MCF 10A (cell line): ENCODE measurements around the gene TPK1. TPM values are rescaled to one million over a fixed set of nuclear protein-coding genes. Genes with fewer than 3 reads are reported as not detected.
"Not testable (repeated sequence)": the region's sequence is repeated elsewhere in the genome, so short reads cannot be mapped to it uniquely, and the experiment has no call there.

ENCODE experiments used
- BruUV-seq: library from RNA; stranded (reverse); fragments of 400-500 nt; replicated peaks from 2 replicates; lab custom pipeline; 2021; lab: Mats Ljungman, UMichigan
- CTCF ChIA-PET: fragments of 300-600 bp; sonication (Branson Sonifier 250); formaldehyde crosslinking; extraction: SDS; loops from one replicate; lab custom pipeline; 2021; ENCODE audit warnings: antibody characterized with exemption, inconsistent platforms; lab: Yijun Ruan, JAX
- POLR2A ChIA-PET: fragments of 300-600, 350-650 bp; sonication (Branson Sonifier 250); formaldehyde crosslinking; extraction: SDS; loops from one replicate; lab custom pipeline; 2020; ENCODE audit warnings: antibody characterized with exemption, inconsistent platforms; lab: Yijun Ruan, JAX
- DNase-seq: peaks from one replicate; pipeline ENCODE4 v3.0.0-alpha.2; 2018; ENCODE audit not compliant: unreplicated experiment
- H3K27ac Mint-ChIP-seq: one replicate; pipeline ENCODE4 v1.8.0; 2022; ENCODE audit warnings: mild to moderate bottlenecking, low read depth, mixed read lengths; ENCODE audit not compliant: unreplicated experiment
- H3K27me3 Mint-ChIP-seq: one replicate; pipeline ENCODE4 v1.8.0; 2022; ENCODE audit warnings: mixed read lengths; ENCODE audit not compliant: insufficient read depth, unreplicated experiment
- H3K36me3 Mint-ChIP-seq: one replicate; pipeline ENCODE4 v1.8.0; 2022; ENCODE audit warnings: mild to moderate bottlenecking, moderate library complexity, mixed read lengths; ENCODE audit not compliant: insufficient read depth, unreplicated experiment
- H3K4me1 Mint-ChIP-seq: one replicate; pipeline ENCODE4 v1.8.0; 2022; ENCODE audit warnings: mixed read lengths; ENCODE audit not compliant: insufficient read depth, unreplicated experiment
- H3K4me3 Mint-ChIP-seq: one replicate; pipeline ENCODE4 v1.8.0; 2022; ENCODE audit warnings: mild to moderate bottlenecking, moderate library complexity, mixed read lengths; ENCODE audit not compliant: unreplicated experiment
- H3K9me3 Mint-ChIP-seq: one replicate; pipeline ENCODE4 v1.8.0; 2022; ENCODE audit warnings: mixed read lengths; ENCODE audit not compliant: unreplicated experiment
- intact Hi-C: fragments of 100-400 bp; cut with micrococcal nuclease; formaldehyde crosslinking; loops from 2 replicates; pipeline ENCODE4 v1.14.1; 2022
- total RNA-seq: library from RNA; stranded (reverse); gene quantifications from 2 replicates; pipeline ENCODE4 v1.2.3, GENCODE V29; 2022
- TF ChIP-seq, protein P1 (sequence below): fragments of 200-600 bp; IDR thresholded peaks from one replicate; pipeline ENCODE4 v1.8.0; 2022; ENCODE audit warnings: antibody characterized with exemption, mild to moderate bottlenecking; ENCODE audit not compliant: unreplicated experiment

The TPK1 gene
- total RNA-seq, 1 experiment from 2014 or later, result 8.8 TPM

DNA sequence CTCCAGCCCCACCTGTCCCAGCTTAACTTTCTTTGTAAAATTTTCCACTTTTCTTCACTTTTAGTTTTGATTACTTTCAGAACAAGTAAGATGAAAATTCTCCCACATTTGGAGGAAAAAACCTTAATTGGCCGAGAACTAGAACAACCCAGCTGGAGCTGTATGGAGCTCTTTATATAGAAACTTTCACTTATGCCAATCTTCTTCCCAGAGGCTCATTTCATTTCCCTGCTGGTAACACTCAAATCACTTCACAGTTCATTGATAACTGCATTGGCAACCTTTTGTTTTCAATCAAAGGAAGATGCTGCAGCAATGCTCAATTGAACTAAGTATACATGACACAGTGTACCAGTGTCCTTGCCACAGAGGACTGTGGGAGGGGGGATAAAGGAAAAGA, 256.2 kb downstream of the TPK1 start:
- no peak overlapping the region for H3K27ac Mint-ChIP-seq
- DNase-seq, result no peak
- H3K4me1 Mint-ChIP-seq, result no peaks in the 10 kb centered on the region
- TF ChIP-seq, protein P1, sequence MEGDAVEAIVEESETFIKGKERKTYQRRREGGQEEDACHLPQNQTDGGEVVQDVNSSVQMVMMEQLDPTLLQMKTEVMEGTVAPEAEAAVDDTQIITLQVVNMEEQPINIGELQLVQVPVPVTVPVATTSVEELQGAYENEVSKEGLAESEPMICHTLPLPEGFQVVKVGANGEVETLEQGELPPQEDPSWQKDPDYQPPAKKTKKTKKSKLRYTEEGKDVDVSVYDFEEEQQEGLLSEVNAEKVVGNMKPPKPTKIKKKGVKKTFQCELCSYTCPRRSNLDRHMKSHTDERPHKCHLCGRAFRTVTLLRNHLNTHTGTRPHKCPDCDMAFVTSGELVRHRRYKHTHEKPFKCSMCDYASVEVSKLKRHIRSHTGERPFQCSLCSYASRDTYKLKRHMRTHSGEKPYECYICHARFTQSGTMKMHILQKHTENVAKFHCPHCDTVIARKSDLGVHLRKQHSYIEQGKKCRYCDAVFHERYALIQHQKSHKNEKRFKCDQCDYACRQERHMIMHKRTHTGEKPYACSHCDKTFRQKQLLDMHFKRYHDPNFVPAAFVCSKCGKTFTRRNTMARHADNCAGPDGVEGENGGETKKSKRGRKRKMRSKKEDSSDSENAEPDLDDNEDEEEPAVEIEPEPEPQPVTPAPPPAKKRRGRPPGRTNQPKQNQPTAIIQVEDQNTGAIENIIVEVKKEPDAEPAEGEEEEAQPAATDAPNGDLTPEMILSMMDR, result no peak
- BruUV-seq, result no TSS peak
- H3K9me3 Mint-ChIP-seq, result no peaks in the 10 kb centered on the region
- intact Hi-C loops, result no loop called here
- no peaks in the 10 kb centered on the region for H3K36me3 Mint-ChIP-seq
- H3K4me3 Mint-ChIP-seq, result no peak overlapping the region
- CTCF ChIA-PET, result interaction anchor here (0.6 kb wide), 1 partner anchor 20 kb away, joined by 5 read pairs; no protein-coding TSS in a partner anchor
- POLR2A ChIA-PET, result no interaction called here
- no peaks in the 10 kb centered on the region for H3K27me3 Mint-ChIP-seq

DNA sequence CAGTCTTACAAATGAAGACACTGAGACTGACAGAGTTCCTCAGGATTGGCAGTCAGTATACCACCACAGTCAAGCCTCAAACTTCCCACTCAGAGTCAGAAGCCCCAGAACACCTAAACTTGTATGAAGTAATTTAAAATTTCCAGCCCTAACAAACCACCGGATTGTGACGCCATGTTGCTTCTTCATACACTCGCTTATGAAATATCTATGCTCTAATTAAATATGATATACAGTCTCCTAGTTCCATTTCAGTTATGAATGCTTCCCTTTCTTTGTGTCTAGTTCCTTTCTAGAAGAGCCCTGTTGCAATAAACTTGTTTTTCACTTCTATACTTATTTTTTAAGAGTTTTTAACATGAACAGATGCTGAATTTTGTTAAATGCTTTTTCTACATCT, 260.4 kb downstream of the TPK1 start:
- H3K27me3 Mint-ChIP-seq, result no peaks in the 10 kb centered on the region
- H3K4me3 Mint-ChIP-seq, result no peak overlapping the region
- H3K4me1 Mint-ChIP-seq, result no peaks in the 10 kb centered on the region
- no peak for DNase-seq
- H3K36me3 Mint-ChIP-seq, result no peaks in the 10 kb centered on the region
- ChIA-PET CTCF (interaction anchor here (0.5 kb wide), 1 partner anchor 1139 kb away, joined by 4 read pairs; no protein-coding TSS in a partner anchor), POLR2A (no interaction called here)
- TF ChIP-seq, protein P1, result no peak
- H3K27ac Mint-ChIP-seq, result no peak overlapping the region
- intact Hi-C loops, result no loop called here
- BruUV-seq, result no TSS peak
- H3K9me3 Mint-ChIP-seq, result peaks cover 8% of the 10 kb centered on the region

DNA sequence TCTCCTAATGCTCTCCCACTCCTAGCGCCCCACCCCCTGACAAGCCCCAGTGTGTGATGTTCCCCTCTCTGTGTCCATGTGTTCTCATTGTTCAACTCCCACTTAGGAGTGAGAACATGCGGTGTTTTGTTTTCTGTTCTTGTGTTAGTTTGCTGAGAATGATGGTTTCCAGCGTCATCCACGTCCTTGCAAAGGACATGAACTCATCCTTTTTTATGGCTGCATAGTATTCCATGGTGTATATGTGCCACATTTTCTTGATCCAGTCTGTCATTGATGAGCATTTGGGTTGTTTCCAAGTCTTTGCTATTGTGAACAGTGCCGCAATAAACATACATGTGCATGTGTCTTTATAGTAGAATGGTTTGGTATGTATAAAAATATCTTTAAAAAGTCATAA, 261.1 kb downstream of the TPK1 start:
- BruUV-seq, H3K36me3 Mint-ChIP-seq, intact Hi-C loops, H3K4me3 Mint-ChIP-seq, H3K4me1 Mint-ChIP-seq, H3K27me3 Mint-ChIP-seq, POLR2A ChIA-PET, H3K27ac Mint-ChIP-seq, CTCF ChIA-PET, H3K9me3 Mint-ChIP-seq, DNase-seq: not testable (repeated sequence)

DNA sequence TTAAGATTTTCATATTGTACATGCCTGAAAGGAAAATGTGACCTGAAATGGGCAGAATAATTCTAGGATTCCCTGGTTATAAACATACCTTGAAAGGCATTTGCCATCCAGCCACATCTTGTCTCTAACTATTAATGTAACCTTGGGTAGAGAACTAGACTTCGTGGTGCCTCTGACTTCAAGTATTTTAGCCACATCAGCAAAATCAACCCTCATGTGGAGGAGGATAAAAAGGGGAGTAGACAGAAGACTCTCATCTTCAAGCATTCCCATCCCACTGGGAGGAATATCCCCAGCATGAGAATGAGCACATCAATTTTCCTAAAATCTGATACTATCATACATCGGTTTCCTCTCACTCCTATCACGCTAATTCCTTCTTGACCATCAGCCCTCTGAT, 267.6 kb downstream of the TPK1 start:
- no peaks in the 10 kb centered on the region for H3K36me3 Mint-ChIP-seq

More for the DNA sequence above, 267.6 kb downstream of the TPK1 start:
- H3K27ac Mint-ChIP-seq, result no peak overlapping the region
- H3K27me3 Mint-ChIP-seq, result no peaks in the 10 kb centered on the region
- BruUV-seq, result no TSS peak
- intact Hi-C loops, result no loop called here
- TF ChIP-seq, protein P1, result no peak
- no peak for DNase-seq
- no peak overlapping the region for H3K4me3 Mint-ChIP-seq
- ChIA-PET CTCF (no interaction called here), POLR2A (no interaction called here)
- peaks cover 4% of the 10 kb centered on the region for H3K4me1 Mint-ChIP-seq
- no peaks in the 10 kb centered on the region for H3K9me3 Mint-ChIP-seq
